HepG2 (cell line): ENCODE data around the gene ADGRL3. TPM values are rescaled to one million over a fixed set of nuclear protein-coding genes. Genes with fewer than 3 reads are reported as not detected.

Experiments
- ATAC-seq: fragments of 200-7000 bp; cut with Tn5 transposase; 3 replicates; pipeline ENCODE4 v1.9.1; 2020; ENCODE audit warnings: mild to moderate bottlenecking, moderate library complexity
- BruUV-seq: library from RNA; stranded (reverse); fragments of 400-500 nt; replicated peaks from 2 replicates; lab custom pipeline; 2021; lab: Mats Ljungman, UMichigan
- CTCF ChIA-PET: fragments of 300-600 bp; formaldehyde crosslinking; extraction: SDS; loops from one replicate; lab custom pipeline; 2021; ENCODE audit warnings: low total read pairs, inconsistent platforms, low intra/inter-chr PET ratio; lab: Yijun Ruan, JAX
- POLR2A ChIA-PET: fragments of 350-600 bp; sonication (Branson Sonifier 250); formaldehyde crosslinking; loops from one replicate; lab custom pipeline; 2020; ENCODE audit warnings: antibody characterized with exemption, inconsistent platforms; lab: Yijun Ruan, JAX
- DNase-seq: peaks from one replicate; pipeline ENCODE4 v3.0.0-alpha.2; 2015; ENCODE audit warnings: low spot score
- FAIRE-seq: peaks from 3 replicates; lab custom pipeline; 2011; peaks lifted over from hg19 to GRCh38; lab: Jason Lieb, UNC
- H2AFZ ChIP-seq: one replicate; pipeline ENCODE4 v1.6.1; 2011; ENCODE audit warnings: low read length, inconsistent platforms
- H3K27ac ChIP-seq: fragments of 300-600 bp; 3 replicates; pipeline ENCODE4 v1.8.0; 2011; ENCODE audit warnings: mixed run types, mild to moderate bottlenecking, mixed read lengths, low read length, inconsistent platforms; ENCODE audit not compliant: insufficient read depth; ENCODE audit errors: extremely low read length
- H3K27me3 ChIP-seq, 2 experiments: fragments of 200-600 bp in 1 of 2; 2 replicates in 1 of 2; 3 replicates in 1 of 2; pipeline versions ENCODE4 v1.6.0 to v1.8.0; 2011; ENCODE audit warnings: low read length in 2 of 2, mild to moderate bottlenecking in 2 of 2, moderate library complexity in 2 of 2, inconsistent platforms in 1 of 2; ENCODE audit not compliant: insufficient read depth in 2 of 2, control insufficient read depth in 1 of 2
- H3K36me3 ChIP-seq, 2 experiments: fragments of 200-600 bp in 1 of 2; replicated peaks in 1 of 2; 2 replicates in 1 of 2; 3 replicates in 1 of 2; pipeline versions ENCODE4 v1.5.1 to v1.8.0; 2011; ENCODE audit warnings: low read length in 2 of 2, inconsistent platforms in 1 of 2; ENCODE audit not compliant: insufficient read depth in 2 of 2, control insufficient read depth in 1 of 2
- H3K4me1 ChIP-seq: 2 replicates; pipeline ENCODE4 v1.5.1; 2012; ENCODE audit warnings: low read length, inconsistent platforms; ENCODE audit not compliant: insufficient read depth
- H3K4me2 ChIP-seq: 2 replicates; pipeline ENCODE4 v1.6.0; 2011; ENCODE audit warnings: low read depth, low read length, inconsistent platforms
- H3K4me3 ChIP-seq, 3 experiments: fragments of 200-600 bp in 1 of 3; sonication (generic), shearing (Covaris generic) in 1 of 3; replicated peaks in 1 of 3; 2 replicates each; pipeline ENCODE4 v1.5.1; 2011 to 2016; ENCODE audit warnings: low read length in 3 of 3, inconsistent platforms in 2 of 3, low read depth in 2 of 3, mild to moderate bottlenecking in 2 of 3, control low read depth in 1 of 3, mixed read lengths in 1 of 3; ENCODE audit not compliant: insufficient read depth in 1 of 3
- H3K79me2 ChIP-seq: one replicate; pipeline ENCODE4 v1.6.1; 2011; ENCODE audit warnings: low read length, inconsistent platforms; ENCODE audit not compliant: insufficient read depth
- H3K9ac ChIP-seq: 2 replicates; pipeline ENCODE4 v1.6.0; 2011; ENCODE audit warnings: mild to moderate bottlenecking, low read depth, low read length, inconsistent platforms; ENCODE audit not compliant: insufficient read depth
- H3K9me3 ChIP-seq: 2 replicates; pipeline ENCODE4 v1.5.1; 2012; ENCODE audit warnings: mild to moderate bottlenecking, low read length
- H4K20me1 ChIP-seq: 2 replicates; pipeline ENCODE4 v1.6.0; 2011; ENCODE audit warnings: inconsistent platforms, mild to moderate bottlenecking, low read length, moderate library complexity; ENCODE audit not compliant: insufficient read depth
- MED13 ChIP-seq: sonication (generic); formaldehyde crosslinking; IDR thresholded peaks from 2 replicates; pipeline ENCODE4 v1.5.0; 2020; ENCODE audit warnings: missing genetic modification reagents
- MTA1 ChIP-seq: sonication (generic); formaldehyde crosslinking; IDR thresholded peaks from 2 replicates; pipeline ENCODE4 v1.4.0; 2020; ENCODE audit warnings: missing genetic modification reagents, mild to moderate bottlenecking, borderline replicate concordance
- RARG ChIP-seq: sonication (generic); formaldehyde crosslinking; IDR thresholded peaks from 2 replicates; pipeline ENCODE4 v1.4.0; 2020; ENCODE audit warnings: low read depth, mild to moderate bottlenecking, missing genetic modification reagents
- TBP ChIP-seq: sonication (generic); formaldehyde crosslinking; IDR thresholded peaks from 2 replicates; pipeline ENCODE4 v1.5.0; 2020; ENCODE audit warnings: missing genetic modification reagents
- TSC22D2 ChIP-seq: sonication (generic); formaldehyde crosslinking; IDR thresholded peaks from 2 replicates; pipeline ENCODE4 v1.5.1; 2020; ENCODE audit warnings: missing genetic modification reagents, mild to moderate bottlenecking, borderline replicate concordance
- ZFP36L2 ChIP-seq: sonication (generic); formaldehyde crosslinking; IDR thresholded peaks from 2 replicates; pipeline ENCODE4 v1.4.0; 2020; ENCODE audit warnings: missing genetic modification reagents
- ZKSCAN1 ChIP-seq: fragments of 150-350 bp; IDR thresholded peaks from 2 replicates; pipeline ENCODE4 v1.6.1; 2014; ENCODE audit warnings: low read length
- ZNF382 ChIP-seq: sonication (generic); formaldehyde crosslinking; IDR thresholded peaks from 2 replicates; pipeline ENCODE4 v1.5.0; 2020; ENCODE audit warnings: missing genetic modification reagents, mild to moderate bottlenecking, borderline replicate concordance
- WGBS: methylation state at CpG from one replicate; pipeline ENCODE4 v1.1.6; 2017; ENCODE audit warnings: low lambda C conversion rate; 5-methylcytosine and 5-hydroxymethylcytosine counted together
- in situ Hi-C: cut with HindIII; loops from 2 replicates; pipeline ENCODE4 v1.10.0; 2017; ENCODE audit warnings: low pct_unique_long_range_greater_than_20kb; ENCODE audit not compliant: extremely low pct_ligation_motif_present
- intact Hi-C: fragments of 100-400 bp; cut with micrococcal nuclease; formaldehyde crosslinking; loops from one replicate; pipeline ENCODE4 v1.10.0; 2022; ENCODE audit not compliant: unreplicated experiment
- polyA plus RNA-seq, 8 experiments: library from polyadenylated mRNA; depleted of rRNA in 3 of 8; stranded (reverse) in 7 of 8; unstranded in 1 of 8; fragments of >200 nt; fragmentation: Illumina TruSeq in 4 of 8; extraction: Trizol in 4 of 8; gene quantifications; 2 replicates each; pipeline versions ENCODE4 v1.2.1 to v1.2.3, GENCODE V29; 2011 to 2016; ENCODE audit warnings: low read depth in 4 of 8, missing spikeins in 1 of 8, mixed read lengths in 1 of 8; ENCODE audit not compliant: insufficient read depth in 1 of 8
- total RNA-seq, 5 experiments: library from RNA; depleted of rRNA; stranded (reverse); fragments of >200 nt; fragmentation: Illumina TruSeq; extraction: Trizol; gene quantifications; 2 replicates each; pipeline ENCODE4 v1.2.3, GENCODE V29; 2016; ENCODE audit warnings: low read depth in 1 of 5
- TF ChIP-seq, protein P1 (sequence below): sonication (generic); formaldehyde crosslinking; IDR thresholded peaks from 2 replicates; pipeline ENCODE4 v1.5.0; 2020; ENCODE audit warnings: missing genetic modification reagents
- TF ChIP-seq, protein P2 (sequence below): sonication (generic); formaldehyde crosslinking; IDR thresholded peaks from 2 replicates; pipeline ENCODE4 v1.5.0; 2020; ENCODE audit warnings: mild to moderate bottlenecking, missing genetic modification reagents
- TF ChIP-seq, protein P3 (sequence below): sonication (generic); formaldehyde crosslinking; IDR thresholded peaks from 2 replicates; pipeline ENCODE4 v1.8.0; 2023; ENCODE audit warnings: mild to moderate bottlenecking, missing genetic modification reagents
- TF ChIP-seq, protein P4 (sequence below): IDR thresholded peaks from 2 replicates; pipeline ENCODE4 v1.6.1; 2018; ENCODE audit warnings: missing genetic modification reagents
- TF ChIP-seq, protein P5 (sequence below): IDR thresholded peaks from 2 replicates; pipeline ENCODE4 v1.6.1; 2016; ENCODE audit warnings: control low read depth

Gene ADGRL3
- total and polyA plus RNA-seq, 2 of the 13 experiments (the other 11 are each of a cell fraction or from before 2014, with no cell fraction given) = 0.04 to 0.05 TPM

DNA sequence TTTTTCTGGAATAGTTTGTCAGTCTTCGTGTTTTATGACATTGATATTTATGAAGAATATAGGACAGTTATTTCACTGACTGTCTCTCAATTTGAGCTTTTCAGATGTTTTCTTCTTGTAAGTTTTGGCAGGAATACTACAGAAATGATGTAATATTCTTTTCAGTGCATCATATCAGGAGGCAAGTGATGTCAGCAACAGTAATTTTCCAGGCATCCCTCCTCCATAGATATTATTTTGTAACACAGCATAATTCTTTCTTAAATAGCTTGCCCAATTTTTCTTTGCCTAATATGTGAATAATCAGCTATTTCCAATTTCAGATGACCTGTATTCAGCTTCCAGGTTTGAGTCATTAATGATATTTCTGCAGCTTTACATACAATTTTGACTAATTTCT lies 211.1 kb downstream of the ADGRL3 start:
- Histone ChIP-seq H3K9me3 (no peaks in the 10 kb centered on the region), H3K27me3 (no peaks in the 10 kb centered on the region), H2AFZ (no peak overlapping the region), H3K9ac (no peak overlapping the region), H3K4me2 (no peak overlapping the region), H3K4me1 (no peaks in the 10 kb centered on the region), H3K4me3 (no peak overlapping the region), H3K36me3 (no peaks in the 10 kb centered on the region), H4K20me1 (no peaks in the 10 kb centered on the region), H3K79me2 (no peaks in the 10 kb centered on the region), H3K27ac (no peak overlapping the region)
- DNase-seq (no peak), FAIRE-seq (no peak), ATAC-seq (no peak)
- POLR2A ChIA-PET = no interaction called here
- BruUV-seq = no TSS peak
- in situ Hi-C loops = no loop called here
- WGBS = 3% methylated on average over 1 of the region's 1 CpG
- TF ChIP-seq TBP = no peak
- TF ChIP-seq, protein P1, sequence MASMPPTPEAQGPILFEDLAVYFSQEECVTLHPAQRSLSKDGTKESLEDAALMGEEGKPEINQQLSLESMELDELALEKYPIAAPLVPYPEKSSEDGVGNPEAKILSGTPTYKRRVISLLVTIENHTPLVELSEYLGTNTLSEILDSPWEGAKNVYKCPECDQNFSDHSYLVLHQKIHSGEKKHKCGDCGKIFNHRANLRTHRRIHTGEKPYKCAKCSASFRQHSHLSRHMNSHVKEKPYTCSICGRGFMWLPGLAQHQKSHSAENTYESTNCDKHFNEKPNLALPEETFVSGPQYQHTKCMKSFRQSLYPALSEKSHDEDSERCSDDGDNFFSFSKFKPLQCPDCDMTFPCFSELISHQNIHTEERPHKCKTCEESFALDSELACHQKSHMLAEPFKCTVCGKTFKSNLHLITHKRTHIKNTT (CRISPR knock-in tag) = no peak
- no peak for TF ChIP-seq ZFP36L2 (CRISPR knock-in tag)
- TF ChIP-seq ZKSCAN1 = no peak
- no peak for TF ChIP-seq RARG (CRISPR knock-in tag)
- no peak for TF ChIP-seq ZNF382 (CRISPR knock-in tag)
- TF ChIP-seq, protein P2, sequence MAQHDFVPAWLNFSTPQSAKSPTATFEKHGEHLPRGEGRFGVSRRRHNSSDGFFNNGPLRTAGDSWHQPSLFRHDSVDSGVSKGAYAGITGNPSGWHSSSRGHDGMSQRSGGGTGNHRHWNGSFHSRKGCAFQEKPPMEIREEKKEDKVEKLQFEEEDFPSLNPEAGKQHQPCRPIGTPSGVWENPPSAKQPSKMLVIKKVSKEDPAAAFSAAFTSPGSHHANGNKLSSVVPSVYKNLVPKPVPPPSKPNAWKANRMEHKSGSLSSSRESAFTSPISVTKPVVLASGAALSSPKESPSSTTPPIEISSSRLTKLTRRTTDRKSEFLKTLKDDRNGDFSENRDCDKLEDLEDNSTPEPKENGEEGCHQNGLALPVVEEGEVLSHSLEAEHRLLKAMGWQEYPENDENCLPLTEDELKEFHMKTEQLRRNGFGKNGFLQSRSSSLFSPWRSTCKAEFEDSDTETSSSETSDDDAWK = no peak
- TF ChIP-seq, protein P3, sequence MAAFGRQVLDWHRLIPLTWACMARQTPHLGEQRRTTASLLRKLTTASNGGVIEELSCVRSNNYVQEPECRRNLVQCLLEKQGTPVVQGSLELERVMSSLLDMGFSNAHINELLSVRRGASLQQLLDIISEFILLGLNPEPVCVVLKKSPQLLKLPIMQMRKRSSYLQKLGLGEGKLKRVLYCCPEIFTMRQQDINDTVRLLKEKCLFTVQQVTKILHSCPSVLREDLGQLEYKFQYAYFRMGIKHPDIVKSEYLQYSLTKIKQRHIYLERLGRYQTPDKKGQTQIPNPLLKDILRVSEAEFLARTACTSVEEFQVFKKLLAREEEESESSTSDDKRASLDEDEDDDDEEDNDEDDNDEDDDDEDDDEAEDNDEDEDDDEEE (CRISPR knock-in tag) = no peak
- TF ChIP-seq, protein P4, sequence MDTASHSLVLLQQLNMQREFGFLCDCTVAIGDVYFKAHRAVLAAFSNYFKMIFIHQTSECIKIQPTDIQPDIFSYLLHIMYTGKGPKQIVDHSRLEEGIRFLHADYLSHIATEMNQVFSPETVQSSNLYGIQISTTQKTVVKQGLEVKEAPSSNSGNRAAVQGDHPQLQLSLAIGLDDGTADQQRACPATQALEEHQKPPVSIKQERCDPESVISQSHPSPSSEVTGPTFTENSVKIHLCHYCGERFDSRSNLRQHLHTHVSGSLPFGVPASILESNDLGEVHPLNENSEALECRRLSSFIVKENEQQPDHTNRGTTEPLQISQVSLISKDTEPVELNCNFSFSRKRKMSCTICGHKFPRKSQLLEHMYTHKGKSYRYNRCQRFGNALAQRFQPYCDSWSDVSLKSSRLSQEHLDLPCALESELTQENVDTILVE (CRISPR knock-in tag) = no peak
- no peak for TF ChIP-seq MTA1 (CRISPR knock-in tag)
- TF ChIP-seq, protein P5, sequence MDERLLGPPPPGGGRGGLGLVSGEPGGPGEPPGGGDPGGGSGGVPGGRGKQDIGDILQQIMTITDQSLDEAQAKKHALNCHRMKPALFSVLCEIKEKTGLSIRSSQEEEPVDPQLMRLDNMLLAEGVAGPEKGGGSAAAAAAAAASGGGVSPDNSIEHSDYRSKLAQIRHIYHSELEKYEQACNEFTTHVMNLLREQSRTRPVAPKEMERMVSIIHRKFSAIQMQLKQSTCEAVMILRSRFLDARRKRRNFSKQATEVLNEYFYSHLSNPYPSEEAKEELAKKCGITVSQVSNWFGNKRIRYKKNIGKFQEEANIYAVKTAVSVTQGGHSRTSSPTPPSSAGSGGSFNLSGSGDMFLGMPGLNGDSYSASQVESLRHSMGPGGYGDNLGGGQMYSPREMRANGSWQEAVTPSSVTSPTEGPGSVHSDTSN (CRISPR knock-in tag) = no peak
- TF ChIP-seq TSC22D2 = no peak
- TF ChIP-seq MED13 = no peak
- intact Hi-C loops = no loop called here
- CTCF ChIA-PET = no interaction called here
